Measurements from ENCODE around the gene SLC6A18.
"Not testable (repeated sequence)": the region's sequence is repeated elsewhere in the genome, so short reads cannot be mapped to it uniquely, and the experiment has no call there.

SLC6A18 gene

GRCh38 chr5:1229023-1229422 lies 3.8 kb downstream of the SLC6A18 start:
- not testable (repeated sequence) for DNase-seq

GRCh38 chr5:1229822-1230221 lies 4.6 kb downstream of the SLC6A18 start:
- DNase-seq, result no peak

GRCh38 chr5:1230551-1230950 lies 5.4 kb downstream of the SLC6A18 start:
- no peak for DNase-seq

- DNase-seq, result no peak
Measured at GRCh38 chr5:1231354-1231905, 6.2 kb downstream of the SLC6A18 start.

GRCh38 chr5:1232780-1233179 lies 7.6 kb downstream of the SLC6A18 start:
- no peak for DNase-seq

DNA sequence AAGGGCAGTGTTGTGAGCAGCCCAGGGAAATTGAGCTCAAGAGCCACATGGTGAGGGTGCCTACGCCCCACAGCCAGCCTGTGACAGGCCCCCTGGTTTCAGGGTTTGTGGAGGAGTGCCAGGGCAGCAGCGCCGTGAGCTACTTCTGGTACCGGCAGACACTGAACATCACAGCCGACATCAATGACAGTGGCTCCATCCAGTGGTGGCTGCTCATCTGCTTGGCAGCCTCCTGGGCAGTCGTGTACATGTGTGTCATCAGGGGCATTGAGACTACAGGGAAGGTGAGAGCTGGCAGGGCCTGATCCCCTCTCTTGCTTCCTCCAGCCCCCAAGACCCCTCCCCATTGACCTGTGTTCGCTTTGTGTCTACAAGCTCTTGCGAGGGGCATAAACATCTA lies 10.2 kb downstream of the SLC6A18 start:
- DNase-seq, result no peak

DNA sequence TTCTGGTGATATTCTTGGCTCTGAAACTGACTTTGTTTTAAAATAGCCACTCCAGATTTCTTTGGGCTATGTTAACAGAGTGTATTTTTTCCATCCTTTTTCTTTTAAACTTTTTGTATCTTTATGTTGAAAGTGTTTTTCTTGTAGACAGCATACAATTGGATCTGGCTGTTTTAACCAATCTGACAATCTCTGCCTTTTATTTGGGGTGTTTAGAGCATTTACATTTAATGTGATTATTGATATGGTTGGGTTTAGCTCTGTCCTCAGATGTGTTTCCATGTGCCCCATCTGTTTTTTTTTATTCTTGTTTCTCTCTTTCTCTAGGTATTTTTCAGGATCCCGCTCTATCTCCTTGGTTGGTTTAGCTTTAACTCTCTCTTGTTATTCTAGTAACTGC lies 10.7 kb downstream of the SLC6A18 start:
- no peak for DNase-seq

- no peak for DNase-seq
Measured at GRCh38 chr5:1239505-1240251, 14.5 kb downstream of the SLC6A18 start.

DNA sequence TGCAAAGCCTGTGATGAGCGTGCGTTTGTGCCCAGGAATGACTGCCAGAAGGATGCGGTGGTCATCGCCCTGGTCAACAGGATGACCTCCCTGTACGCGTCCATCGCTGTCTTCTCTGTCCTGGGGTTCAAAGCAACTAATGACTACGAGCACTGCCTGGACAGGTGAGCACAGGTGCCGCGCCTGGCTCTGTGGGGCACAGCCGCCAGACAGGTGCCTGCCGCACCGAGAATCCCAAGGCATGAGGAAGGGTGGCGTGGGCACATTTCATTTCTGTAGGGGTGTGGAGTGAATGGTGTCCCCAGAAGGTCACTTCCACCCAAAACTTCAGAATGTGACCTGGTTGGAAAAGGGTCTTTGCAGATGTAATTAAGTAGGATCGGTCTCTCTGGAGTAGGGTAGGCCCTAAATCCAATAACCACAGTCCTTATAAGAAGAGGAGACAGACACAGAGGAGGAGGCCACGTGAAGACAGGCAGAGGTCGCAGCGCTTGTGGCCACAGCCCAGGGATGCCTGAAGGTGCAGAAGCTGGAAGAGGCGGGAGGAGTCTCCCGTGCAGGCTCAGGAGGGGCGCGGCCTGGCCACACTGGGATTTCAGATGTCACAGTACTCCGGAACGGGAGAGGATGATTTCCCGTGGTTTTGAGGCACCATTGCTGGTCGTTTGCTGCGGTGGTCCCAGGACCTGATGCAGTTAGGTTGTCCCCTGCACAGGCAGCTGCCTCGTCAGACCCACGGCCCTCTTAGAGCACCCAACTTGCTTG lies 15.5 kb downstream of the SLC6A18 start:
- DNase-seq, result no peak

GRCh38 chr5:1241509-1242080 lies 16.4 kb downstream of the SLC6A18 start:
- no peak for DNase-seq

GRCh38 chr5:1242733-1243486 lies 17.7 kb downstream of the SLC6A18 start:
- no peak for DNase-seq

DNA sequence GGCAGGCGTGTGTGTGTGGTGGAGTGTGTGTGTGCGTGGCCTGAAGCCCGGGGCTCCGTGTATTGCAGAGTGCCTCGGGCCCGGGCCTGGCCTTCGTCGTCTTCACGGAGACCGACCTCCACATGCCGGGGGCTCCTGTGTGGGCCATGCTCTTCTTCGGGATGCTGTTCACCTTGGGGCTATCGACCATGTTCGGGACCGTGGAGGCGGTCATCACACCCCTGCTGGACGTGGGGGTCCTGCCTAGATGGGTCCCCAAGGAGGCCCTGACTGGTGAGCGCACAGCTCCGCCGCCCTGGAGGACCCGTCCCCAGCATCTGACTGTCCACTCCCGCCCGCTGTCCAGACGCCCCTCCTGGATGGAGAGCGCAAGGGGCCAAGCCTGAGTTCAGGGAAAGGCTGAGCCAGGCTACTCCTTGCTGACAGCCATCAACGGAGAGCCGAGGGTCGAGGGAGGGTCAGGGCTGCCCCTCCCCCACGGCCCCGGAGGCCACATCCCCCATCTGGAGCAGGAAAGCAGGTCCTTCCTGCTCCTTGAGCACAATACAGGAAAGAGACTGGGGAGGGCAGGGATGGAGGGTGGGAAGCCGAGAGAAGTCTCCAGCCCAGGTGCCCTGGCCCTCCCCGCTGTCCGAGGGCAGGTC lies 18.4 kb downstream of the SLC6A18 start:
- no peak for DNase-seq

- no peak for DNase-seq
Measured at GRCh38 chr5:1244255-1244654, 19.1 kb downstream of the SLC6A18 start.

GRCh38 chr5:1244976-1245375 lies 19.8 kb downstream of the SLC6A18 start:
- peak in 3 of 58 donors; percentile 6 to 20 (median 6) for DNase-seq

- peak in 27 of 58 donors; percentile 8 to 71 (median 24) for DNase-seq
Measured at GRCh38 chr5:1245905-1246576, 20.9 kb downstream of the SLC6A18 start.

GRCh38 chr5:1246711-1247431 lies 21.7 kb downstream of the SLC6A18 start:
- peak in 9 of 58 donors; percentile 3 to 18 (median 9) for DNase-seq

DNA sequence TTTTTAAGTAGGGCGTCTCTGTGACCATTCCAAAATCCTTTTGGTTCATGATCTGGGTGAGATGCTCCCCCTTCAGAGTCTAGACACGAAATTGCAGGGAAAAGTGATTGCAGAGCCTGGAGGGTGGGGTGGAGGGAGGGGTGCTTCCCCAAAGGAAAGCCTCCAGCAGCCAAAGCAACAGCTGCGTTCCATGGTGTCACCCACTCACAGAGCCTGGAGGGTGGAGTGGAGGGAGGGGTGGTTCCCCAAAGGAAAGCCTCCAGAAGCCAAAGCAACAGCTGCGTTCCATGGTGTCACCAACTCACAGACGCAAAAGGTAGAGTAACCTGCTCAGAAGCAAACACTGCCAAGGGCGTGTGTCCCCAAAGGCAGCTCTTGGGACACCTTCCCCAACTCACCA lies 22.6 kb downstream of the SLC6A18 start:
- peak in 32 of 58 donors; percentile 11 to 68 (median 29) for DNase-seq

DNA sequence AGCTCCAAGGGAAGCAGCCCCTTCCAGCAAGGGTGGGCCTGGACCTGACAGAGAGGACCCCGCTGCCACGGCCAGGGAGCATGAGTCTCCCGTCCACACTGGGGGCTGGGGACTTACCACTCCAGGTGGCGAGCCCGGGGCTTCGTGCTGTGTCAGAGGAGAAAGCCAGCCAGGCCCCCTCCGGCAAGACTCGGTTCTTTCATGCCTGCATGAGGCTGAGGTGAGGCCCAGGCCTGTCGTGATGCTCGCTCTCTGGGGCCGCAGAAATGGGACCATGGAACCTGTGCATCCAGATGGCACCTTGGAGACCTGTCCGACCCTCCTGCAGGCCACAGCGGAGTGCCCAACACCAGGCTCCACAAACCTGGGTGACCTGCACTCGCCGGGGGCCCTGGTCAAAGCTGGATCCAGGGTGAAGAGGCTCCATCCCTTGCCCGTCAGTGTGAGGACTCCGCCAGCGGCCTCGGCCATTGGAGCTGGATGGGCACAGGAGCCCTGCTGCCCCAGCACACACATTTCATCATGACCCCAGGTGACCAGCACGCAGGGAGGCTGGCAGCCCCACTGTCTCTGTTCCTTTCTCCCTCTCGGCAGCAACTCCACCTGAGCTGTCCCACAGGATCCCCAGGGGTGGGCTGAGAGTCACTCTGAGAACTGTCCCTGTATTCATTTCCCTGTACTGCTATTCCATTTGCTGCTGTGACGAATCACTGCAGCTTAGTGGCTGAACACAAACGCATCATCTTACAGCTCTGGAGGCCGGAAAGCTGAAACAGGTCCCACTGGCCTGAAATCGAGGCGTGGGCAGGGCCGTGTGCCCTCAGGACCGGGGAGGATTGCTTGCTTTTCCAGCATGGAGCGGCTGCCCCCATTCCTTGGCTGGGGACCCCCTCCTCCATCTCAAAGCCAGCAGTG lies 24.4 kb downstream of the SLC6A18 start:
- DNase-seq, result no peak

All from anterior cingulate cortex (tissue), 58 donors.